Activated T-helper 1 cell treated with Interleukin-2 at 50 U/mL for 16 hours (primary cell): Measurements from ENCODE around the gene HERC2.
"Not testable (repeated sequence)": the region's sequence is repeated elsewhere in the genome, so short reads cannot be mapped to it uniquely, and the experiment has no call there.

Experiments used
- DNase-seq: peaks from one replicate; pipeline ENCODE4 v3.0.0-alpha.2; 2020; ENCODE audit warnings: low read depth

HERC2 gene

GRCh38 chr15:28182216-28182615 is 139.8 kb downstream of the HERC2 start:
- no peak for DNase-seq

GRCh38 chr15:28181366-28181765 is 140.6 kb downstream of the HERC2 start:
- DNase-seq = no peak

- DNase-seq = no peak
Measured at GRCh38 chr15:28179270-28179669, 142.7 kb downstream of the HERC2 start.

GRCh38 chr15:28178727-28179126 is 143.3 kb downstream of the HERC2 start:
- DNase-seq = no peak

GRCh38 chr15:28178290-28178689 is 143.7 kb downstream of the HERC2 start:
- DNase-seq = no peak

GRCh38 chr15:28169366-28169765 is 152.6 kb downstream of the HERC2 start:
- no peak for DNase-seq

- DNase-seq = not testable (repeated sequence)
Measured at GRCh38 chr15:28168405-28169121, 153.4 kb downstream of the HERC2 start.

- DNase-seq = no peak
Measured at GRCh38 chr15:28167042-28167441, 154.9 kb downstream of the HERC2 start.

- DNase-seq = no peak
Measured at GRCh38 chr15:28165791-28166190, 156.2 kb downstream of the HERC2 start.

- DNase-seq = no peak
Measured at GRCh38 chr15:28164876-28165275, 157.1 kb downstream of the HERC2 start.

GRCh38 chr15:28154283-28154682 is 167.7 kb downstream of the HERC2 start:
- no peak for DNase-seq

- no peak for DNase-seq
Measured at GRCh38 chr15:28153492-28154119, 168.4 kb downstream of the HERC2 start.

- DNase-seq = not testable (repeated sequence)
Measured at GRCh38 chr15:28152538-28152923, 169.4 kb downstream of the HERC2 start.

GRCh38 chr15:28151864-28152537 is 170.0 kb downstream of the HERC2 start:
- DNase-seq = not testable (repeated sequence)

GRCh38 chr15:28147801-28148200 is 174.2 kb downstream of the HERC2 start:
- no peak for DNase-seq

GRCh38 chr15:28145419-28145818 is 176.6 kb downstream of the HERC2 start:
- DNase-seq = not testable (repeated sequence)

GRCh38 chr15:28140062-28140461 is 181.9 kb downstream of the HERC2 start:
- DNase-seq = no peak

- DNase-seq = not testable (repeated sequence)
Measured at GRCh38 chr15:28137408-28138039, 184.5 kb downstream of the HERC2 start.

GRCh38 chr15:28136236-28136904 is 185.6 kb downstream of the HERC2 start:
- DNase-seq = peak; percentile 18

- no peak for DNase-seq
Measured at GRCh38 chr15:28133281-28133680, 188.7 kb downstream of the HERC2 start.

GRCh38 chr15:28132524-28133275 is 189.3 kb downstream of the HERC2 start:
- no peak for DNase-seq
